Activated CD4-positive, CD25-positive, alpha-beta regulatory T cell treated with anti-CD3 and anti-CD28 coated beads, Interleukin-2, amount 50 U/mL, for 16 hours (primary cell): ENCODE measurements around the gene ZNF423.
"Not testable (repeated sequence)": the region's sequence is repeated elsewhere in the genome, so short reads cannot be mapped to it uniquely, and the experiment has no call there.

Source experiments
- DNase-seq: peaks from one replicate; pipeline ENCODE4 v3.0.0-alpha.2; 2020; ENCODE audit warnings: low read depth, low spot score

ZNF423 gene

DNA sequence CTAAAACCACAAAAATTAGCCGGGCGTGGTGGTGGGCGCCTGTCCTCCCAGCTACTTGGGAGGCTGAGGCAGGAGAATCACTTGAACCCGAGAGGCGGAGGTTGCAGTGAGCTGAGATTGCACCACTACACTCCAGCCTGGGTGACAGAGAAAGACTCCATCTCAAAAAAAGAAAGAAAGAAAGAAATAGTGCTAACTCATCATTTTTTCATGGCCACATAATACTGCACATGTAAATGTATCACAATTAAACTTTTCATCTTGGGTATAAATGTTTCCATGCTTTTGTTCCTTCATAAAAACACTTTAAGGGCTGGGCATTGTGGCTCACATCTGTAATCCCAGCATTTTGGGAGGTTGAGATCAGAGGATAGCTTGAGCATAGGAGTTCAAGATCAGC is 15.9 kb upstream of the ZNF423 start:
- not testable (repeated sequence) for DNase-seq

DNA sequence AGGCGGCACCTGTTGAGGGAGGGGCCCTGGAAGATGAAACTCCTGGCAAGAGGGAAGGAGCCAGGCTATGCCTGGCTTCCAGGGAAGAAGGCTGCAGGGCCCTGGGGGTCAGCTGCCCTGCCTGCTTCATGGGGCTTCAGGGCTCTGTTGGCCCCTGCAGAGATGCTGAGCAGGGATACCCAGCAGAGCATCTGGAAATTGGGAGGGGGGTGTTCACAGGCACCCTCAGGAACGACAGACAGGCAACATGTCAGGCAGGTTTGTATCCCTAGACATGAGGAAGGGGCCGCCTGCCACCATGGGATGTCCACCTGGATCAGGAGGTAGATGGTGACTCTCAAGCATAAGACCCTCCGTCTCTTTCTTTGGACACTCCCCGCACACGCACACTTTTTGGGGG is 13.8 kb upstream of the ZNF423 start:
- DNase-seq: no peak

DNA sequence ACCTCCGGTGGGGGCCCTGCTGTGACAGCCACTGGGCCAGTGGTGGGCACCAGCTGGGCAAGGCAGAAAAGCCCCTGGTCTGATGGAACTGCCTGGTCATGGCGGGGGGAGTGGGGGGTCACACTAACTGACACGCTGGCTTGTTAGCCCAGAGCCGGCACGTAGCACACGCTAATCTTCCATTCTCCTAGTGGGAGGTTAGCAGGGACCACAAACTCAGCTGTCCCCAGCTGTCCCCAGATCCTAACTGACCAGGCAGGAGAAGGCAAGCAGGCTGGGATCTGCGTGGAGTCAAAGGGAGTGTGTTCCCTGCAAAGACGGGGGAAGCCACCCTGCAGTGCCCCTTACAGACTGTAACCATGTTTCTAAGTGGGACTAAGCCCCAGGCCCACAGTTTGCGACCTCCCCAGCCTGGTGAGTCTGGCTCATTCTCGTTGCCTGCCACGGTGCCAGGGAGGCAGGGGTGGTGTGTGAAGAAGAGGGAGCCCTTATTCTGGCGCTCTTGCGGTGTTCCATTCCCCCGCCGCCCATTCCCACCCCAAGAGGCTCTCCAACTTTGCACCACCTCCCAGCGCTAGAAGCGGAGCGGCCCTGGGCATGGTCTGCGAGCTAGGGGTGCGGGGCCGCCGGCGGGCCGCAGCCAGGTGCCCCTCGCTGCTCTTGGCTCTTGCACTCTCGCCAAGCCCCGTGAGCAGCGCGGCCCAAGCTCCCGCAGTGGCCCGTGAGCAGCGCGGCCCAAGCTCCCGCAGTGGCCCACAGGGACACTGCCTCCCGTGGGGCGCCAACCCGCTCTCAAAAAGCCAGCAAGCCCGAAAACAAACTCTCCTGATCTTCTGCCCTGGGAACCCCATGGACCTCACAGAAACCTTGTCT is 12.1 kb upstream of the ZNF423 start:
- DNase-seq: no peak

DNA sequence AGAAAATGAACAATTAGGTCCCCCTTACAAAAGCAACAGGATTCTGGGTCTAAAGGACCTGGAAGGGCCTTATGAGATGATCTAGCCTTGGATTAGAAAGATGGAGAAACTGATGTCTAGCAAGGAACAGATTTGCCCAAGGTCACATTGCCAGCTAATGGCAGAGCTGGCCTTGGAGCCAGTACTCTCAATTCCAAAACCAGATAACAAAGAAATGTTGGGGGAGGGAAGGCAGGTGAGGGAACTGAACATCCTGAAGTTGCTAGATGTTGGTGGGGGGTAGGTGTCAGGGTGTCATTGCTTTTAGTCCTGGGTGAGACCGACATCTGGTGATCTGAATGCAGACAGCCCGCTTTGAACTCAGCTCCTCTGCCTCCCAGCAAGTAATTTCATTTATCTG is 11.3 kb upstream of the ZNF423 start:
- no peak for DNase-seq

DNA sequence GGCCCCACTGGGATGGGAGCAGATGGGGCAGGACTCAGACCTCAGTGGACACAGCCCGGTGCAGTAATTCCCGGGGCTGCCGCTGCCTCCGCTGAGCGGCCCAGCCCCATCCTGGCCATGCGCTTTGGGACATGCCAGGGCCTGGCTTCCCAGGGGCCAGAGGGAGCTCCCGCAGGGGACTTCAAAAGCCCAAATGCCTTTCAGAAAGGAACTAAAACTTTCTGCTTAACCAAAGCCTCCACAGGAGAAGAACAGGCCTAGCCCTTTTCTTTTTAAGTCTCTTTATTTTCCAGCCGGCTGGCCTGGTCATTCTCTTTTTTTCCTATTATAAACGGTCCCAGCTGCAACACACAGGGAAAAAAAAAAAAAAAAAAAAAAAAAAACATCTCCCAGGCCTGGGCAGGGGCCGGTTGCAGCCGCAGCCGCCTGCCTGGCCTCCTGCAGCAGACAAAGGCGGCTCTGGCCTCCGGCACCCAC is 10.7 kb upstream of the ZNF423 start:
- no peak for DNase-seq

- no peak for DNase-seq
Observed at GRCh38 chr16:49862694-49863093, 6.8 kb upstream of the ZNF423 start.

DNA sequence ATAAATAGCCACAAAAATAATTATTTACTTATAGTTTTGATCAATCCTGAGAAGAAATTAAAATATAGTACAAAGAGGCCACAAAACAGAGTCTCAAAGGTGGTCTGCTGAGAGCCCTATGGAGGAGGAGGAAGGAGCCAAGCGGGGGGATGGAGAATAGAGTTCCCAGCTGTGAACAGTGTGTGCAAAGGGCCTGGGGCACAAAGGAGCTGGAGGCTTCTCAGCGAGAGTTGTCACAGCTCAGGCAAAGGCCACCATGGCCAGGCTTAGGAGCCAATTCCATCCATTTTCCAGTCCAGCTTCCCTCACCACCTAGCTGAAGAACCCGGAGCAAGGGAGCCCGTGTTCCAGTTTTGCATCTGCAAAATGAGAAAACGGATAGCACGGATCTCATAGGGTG is 5.4 kb upstream of the ZNF423 start:
- DNase-seq: no peak

DNA sequence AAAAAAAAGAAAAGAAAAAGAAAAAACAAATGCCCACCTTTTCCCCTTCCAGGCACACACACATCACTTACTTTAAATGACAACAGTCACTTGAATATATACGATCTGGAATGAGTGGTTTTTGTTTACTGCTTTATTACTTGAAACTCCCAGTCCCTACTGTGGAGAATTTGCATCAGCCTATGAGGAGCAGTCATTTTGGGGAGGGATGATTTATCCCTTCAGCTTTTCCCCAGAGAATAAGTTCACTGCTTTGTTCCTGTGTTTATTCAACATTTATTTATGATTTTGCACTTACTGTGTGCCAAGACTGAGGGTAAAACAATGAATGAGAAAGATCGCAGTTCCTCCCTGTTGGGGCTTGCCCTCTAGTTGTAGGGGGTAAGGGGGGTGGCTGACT is 4.7 kb upstream of the ZNF423 start:
- no peak for DNase-seq

DNA sequence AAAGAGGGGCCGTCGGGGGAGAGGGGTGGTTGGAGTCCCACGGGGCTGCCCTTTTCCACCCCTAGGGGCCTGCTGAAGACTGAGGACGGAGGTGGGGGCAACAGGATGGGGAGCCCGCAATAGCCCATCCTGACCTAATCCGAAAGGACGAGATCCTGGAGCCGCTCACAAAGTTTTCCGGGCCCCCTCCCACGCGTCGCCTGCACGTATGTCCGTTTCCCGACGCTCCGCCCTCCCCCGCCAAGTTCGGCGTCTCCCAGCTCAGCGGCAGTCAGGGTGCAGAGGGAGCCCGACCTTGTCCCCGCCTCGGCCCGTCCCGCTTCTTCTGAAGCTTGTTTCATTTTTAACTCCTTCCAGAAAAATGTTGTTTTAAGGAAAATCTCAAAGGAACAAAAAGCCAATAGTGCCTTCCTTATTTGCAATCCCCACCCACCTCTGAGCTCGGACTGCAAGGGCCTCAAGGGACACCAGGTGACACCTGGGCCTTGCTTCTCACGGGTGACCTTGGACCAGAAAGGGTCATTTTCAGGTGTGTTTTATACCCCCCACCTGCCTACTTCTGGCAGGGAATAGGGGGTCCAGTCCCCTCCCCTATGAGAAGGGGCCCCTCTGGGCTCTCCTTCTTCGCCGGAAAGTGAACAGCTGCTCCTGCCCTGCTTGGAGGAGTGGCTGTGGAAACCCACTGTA is 3.4 kb upstream of the ZNF423 start:
- no peak for DNase-seq

DNA sequence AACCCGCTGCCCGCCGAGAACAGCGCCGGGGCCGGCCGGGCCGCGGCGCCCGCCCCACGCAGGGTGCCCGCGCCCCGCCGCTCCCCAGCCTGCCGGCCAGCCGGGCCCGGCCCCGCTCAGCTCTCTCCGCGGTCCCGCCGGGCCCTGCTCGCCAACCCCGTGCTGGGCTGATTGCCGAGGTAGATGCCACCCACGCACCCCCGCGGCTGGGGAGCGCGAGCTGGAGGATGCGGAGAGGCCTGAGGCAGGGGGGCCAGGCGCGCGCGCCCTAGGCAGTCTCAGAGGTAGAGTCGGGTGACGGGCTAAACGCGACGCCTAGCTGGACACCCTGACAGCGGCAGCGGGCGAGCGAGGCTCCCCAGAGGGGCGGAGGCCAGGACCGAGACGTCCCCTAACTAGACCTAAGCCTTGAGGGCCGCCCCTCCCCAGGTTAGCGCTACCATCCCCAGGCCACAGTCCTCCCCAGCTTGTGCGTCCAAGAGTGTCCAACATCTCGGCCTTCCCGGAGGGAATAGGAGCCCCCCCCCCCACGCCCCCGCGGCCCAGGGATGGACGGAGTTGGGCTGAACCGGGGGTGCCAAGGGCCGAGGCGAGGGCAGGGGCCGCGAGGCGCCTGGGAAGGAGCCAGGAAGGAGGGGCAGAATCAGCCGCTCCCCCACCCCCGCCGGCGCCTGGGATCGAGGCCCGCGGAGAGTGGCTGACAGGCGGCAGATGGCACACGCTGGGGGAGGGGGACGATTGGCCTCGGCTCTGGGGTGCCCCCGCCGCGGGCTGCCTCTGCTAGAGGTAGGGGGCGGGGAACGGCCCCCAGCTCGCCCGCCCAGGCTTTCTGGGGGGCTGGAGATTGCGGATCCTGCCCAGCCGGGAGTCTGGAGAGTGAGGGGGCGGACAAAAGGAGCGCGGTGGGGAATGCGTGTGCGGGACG is 2.5 kb upstream of the ZNF423 start:
- no peak for DNase-seq

DNA sequence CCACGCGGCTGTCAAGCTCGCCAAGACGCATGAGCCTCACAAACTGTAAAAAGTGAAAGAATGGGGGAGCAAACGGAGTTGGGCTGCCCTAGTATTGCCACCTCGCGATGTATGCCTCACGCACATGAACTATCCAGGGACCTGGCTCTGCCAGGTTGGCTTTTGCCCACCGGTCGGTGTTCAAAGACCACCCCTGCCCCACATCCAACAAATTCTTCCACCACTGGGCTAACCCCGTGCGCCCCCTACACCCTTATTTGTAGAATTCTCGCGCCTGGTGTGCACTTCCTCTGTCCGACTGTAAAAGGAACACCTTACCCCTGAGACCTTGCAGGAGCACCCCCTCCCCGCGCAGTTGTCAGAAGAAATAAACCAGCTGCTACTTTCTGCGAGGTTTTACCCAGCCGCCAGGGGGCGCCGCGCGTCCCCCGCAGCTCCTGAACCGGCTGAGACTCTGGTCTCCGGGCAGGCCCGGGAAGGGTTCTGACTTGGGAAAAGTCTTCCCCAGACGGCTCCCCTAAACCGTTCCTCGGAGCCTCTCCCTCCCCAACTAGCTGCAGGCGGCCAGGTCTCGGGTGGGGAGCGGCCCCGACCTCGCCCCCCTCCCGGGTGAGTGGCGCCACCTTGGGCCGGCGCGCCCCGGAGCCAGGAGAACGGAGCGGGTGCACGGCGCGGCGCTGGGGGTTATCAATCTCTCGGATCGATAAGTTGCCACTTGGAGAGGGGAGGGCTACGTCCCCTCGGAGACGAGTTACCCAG is 1.7 kb upstream of the ZNF423 start:
- no peak for DNase-seq

GRCh38 chr16:49856672-49857330 is 889 bp upstream of the ZNF423 start:
- DNase-seq: no peak

GRCh38 chr16:49855280-49855821 is 561 bp downstream of the ZNF423 start:
- no peak for DNase-seq

DNA sequence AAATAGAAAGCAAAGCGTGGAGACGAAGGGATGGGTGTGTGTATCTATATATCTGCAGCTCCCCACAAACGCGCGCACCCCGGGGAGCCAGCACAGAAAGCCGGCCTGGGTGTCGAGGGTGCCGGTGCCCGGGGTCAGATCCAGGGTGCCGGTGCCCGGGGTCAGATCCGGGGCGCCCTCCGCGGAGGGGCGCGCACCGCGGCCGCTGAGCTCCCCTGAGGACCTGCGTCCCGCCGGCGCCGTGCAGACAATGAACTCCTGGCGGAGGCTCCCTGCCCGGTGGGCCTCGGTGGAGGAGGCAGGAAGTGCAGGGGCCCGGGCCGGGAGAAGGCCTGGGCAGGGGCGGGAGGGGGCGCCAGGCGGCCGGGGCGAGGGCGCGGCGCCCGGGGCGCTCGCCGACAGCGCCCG is 1.1 kb downstream of the ZNF423 start:
- no peak for DNase-seq

- DNase-seq: no peak
Observed at GRCh38 chr16:49854188-49854795, 1.6 kb downstream of the ZNF423 start.

- DNase-seq: no peak
Observed at GRCh38 chr16:49852279-49852678, 3.6 kb downstream of the ZNF423 start.

DNA sequence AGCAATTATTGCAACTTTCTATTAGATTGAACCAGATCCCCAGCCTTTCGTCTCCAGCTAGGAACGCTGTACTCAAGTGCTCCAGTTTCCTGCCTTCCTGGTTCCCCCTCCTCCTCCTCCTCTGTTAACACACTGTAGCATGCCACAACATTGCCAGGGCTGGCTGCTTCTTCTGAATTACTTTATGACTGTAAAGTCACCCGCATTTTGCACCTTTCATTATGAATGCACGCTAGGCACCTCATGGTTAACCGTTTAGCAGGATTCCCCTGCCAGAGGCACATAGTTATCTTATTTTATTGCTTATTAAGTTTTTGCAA is 4.5 kb downstream of the ZNF423 start:
- DNase-seq: no peak

DNA sequence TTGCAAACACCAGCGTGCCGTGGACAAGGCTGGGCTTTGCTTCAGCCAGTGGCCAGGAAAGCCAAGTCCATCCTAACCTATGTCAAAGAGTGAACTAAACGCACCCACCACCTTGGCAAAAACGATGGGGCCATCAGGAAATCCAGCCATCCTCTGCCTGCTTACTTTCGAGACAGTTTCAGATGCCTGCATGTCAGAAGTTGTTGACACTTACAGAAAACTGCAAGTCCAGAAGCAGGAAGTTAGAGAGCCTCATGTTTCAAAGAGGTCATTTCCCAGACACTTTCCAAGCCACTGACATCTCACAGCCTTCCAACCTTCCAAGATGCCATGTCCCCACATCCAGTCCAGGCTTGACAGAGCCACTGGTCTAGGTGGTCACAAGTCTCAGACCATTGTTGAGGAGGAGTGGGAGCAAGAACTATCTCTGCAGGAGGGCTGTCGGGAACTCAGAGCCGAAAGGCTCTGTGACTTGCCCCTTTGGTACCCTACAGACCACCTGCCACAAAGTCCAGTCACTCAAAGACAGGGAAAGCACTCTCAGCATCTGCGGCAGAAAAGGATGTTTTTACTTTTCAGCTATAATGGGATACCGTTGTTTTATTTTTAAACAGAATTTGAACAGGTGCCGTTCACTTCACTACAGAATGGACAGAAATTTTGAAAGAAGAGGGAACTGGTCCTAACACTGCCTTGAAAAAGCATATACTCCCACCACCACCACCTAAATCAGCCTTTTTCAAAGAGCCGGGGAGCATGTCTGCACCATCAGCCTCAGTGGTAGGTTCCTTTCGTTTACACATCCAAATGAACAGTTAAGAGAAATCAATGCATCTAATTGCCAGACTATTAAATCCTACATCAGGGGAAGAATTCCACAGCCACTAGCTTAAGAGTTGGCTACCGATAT is 5.1 kb downstream of the ZNF423 start:
- no peak for DNase-seq

DNA sequence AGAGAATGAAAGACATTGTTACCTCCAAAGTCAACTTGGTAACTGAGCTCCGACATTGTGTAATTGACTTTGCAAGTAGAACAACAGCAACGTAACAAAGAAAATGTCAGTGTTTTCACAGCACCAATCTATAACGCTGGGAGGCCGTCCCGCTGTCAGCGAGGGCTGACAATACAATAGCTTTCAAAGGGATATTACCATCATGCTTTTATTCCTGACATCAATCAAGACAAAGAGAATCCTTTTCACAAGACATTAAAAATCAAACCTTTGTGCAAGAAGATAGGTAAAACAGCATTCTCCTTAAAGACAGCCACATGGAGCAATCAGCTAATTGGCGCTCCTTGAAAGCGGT is 6.2 kb downstream of the ZNF423 start:
- no peak for DNase-seq
